ENCODE measurements around the gene NEK6.

Gene NEK6

GRCh38 chr9:124272118-124272517, 14.4 kb downstream of the NEK6 start:
- H3K9me3 ChIP-seq (ENCODE audit: control insufficient read depth, insufficient read depth, low read length) = no peaks in the 10 kb centered on the region
- TF ChIP-seq EZH2phosphoT487 (IDR thresholded peaks at IDR 0.05; ENCODE audit: borderline replicate concordance, low read length) = no peak
- TF ChIP-seq CTCF (IDR thresholded peaks at IDR 0.05; ENCODE audit: low read depth, low read length, poor library complexity, severe bottlenecking) = no peak
- no peaks in the 10 kb centered on the region for H3K36me3 ChIP-seq (ENCODE audit: control insufficient read depth, low read length)
- H3K27ac ChIP-seq (ENCODE audit: low read depth, low read length) = no peak overlapping the region
- no peaks in the 10 kb centered on the region for H3F3A ChIP-seq (ENCODE audit: control insufficient read depth, insufficient read depth)
- no peaks in the 10 kb centered on the region for H3K9me2 ChIP-seq (replicated peaks; ENCODE audit: control insufficient read depth, low read length)
- H3K4me2 ChIP-seq (ENCODE audit: low read length) = no peak overlapping the region
- no peak overlapping the region for H3K4me3 ChIP-seq (ENCODE audit: low read length)
- peaks cover 27% of the 10 kb centered on the region for H3K4me1 ChIP-seq (ENCODE audit: control insufficient read depth, low read length)
- H3K27me3 ChIP-seq (ENCODE audit: control insufficient read depth, low read length) = no peaks in the 10 kb centered on the region
- peaks cover 24% of the 10 kb centered on the region for H3K79me2 ChIP-seq (ENCODE audit: control insufficient read depth, low read length)
- H4K20me1 ChIP-seq (ENCODE audit: control insufficient read depth, insufficient read depth, low read depth, low read length) = peaks cover 11% of the 10 kb centered on the region; the same call in 1 of the 2 replicates

- Histone ChIP-seq H3K27ac (ENCODE audit: low read depth, low read length) (no peak overlapping the region), H3K9me2 (replicated peaks; ENCODE audit: control insufficient read depth, low read length) (no peaks in the 10 kb centered on the region), H3K4me3 (ENCODE audit: low read length) (no peak overlapping the region), H3K27me3 (ENCODE audit: control insufficient read depth, low read length) (no peaks in the 10 kb centered on the region), H3F3A (ENCODE audit: control insufficient read depth, insufficient read depth) (no peaks in the 10 kb centered on the region), H3K9me3 (ENCODE audit: control insufficient read depth, insufficient read depth, low read length) (no peaks in the 10 kb centered on the region), H3K4me1 (ENCODE audit: control insufficient read depth, low read length) (peaks cover 19% of the 10 kb centered on the region), H3K79me2 (ENCODE audit: control insufficient read depth, low read length) (peaks cover 15% of the 10 kb centered on the region), H3K36me3 (ENCODE audit: control insufficient read depth, low read length) (no peaks in the 10 kb centered on the region), H3K4me2 (ENCODE audit: low read length) (no peak overlapping the region), H4K20me1 (ENCODE audit: control insufficient read depth, insufficient read depth, low read depth, low read length) (peaks cover 11% of the 10 kb centered on the region; the same call in 1 of the 2 replicates)
- TF ChIP-seq EZH2phosphoT487 (IDR thresholded peaks at IDR 0.05; ENCODE audit: borderline replicate concordance, low read length) = no peak
- TF ChIP-seq CTCF (IDR thresholded peaks at IDR 0.05; ENCODE audit: low read depth, low read length, poor library complexity, severe bottlenecking) = no peak
These were observed 15.2 kb downstream of the NEK6 start for GRCh38 chr9:124272979-124273378.

- no peaks in the 10 kb centered on the region for H3K9me3 ChIP-seq (ENCODE audit: control insufficient read depth, insufficient read depth, low read length)
- TF ChIP-seq CTCF (IDR thresholded peaks at IDR 0.05; ENCODE audit: low read depth, low read length, poor library complexity, severe bottlenecking) = no peak
- TF ChIP-seq EZH2phosphoT487 (IDR thresholded peaks at IDR 0.05; ENCODE audit: borderline replicate concordance, low read length) = no peak
- peaks cover 14% of the 10 kb centered on the region for H3K4me1 ChIP-seq (ENCODE audit: control insufficient read depth, low read length)
- no peak overlapping the region for H3K27ac ChIP-seq (ENCODE audit: low read depth, low read length)
- H3K36me3 ChIP-seq (ENCODE audit: control insufficient read depth, low read length) = no peaks in the 10 kb centered on the region
- H3K4me3 ChIP-seq (ENCODE audit: low read length) = no peak overlapping the region
- no peaks in the 10 kb centered on the region for H3K9me2 ChIP-seq (replicated peaks; ENCODE audit: control insufficient read depth, low read length)
- H3K79me2 ChIP-seq (ENCODE audit: control insufficient read depth, low read length) = peaks cover 9% of the 10 kb centered on the region
- no peaks in the 10 kb centered on the region for H3F3A ChIP-seq (ENCODE audit: control insufficient read depth, insufficient read depth)
- H3K27me3 ChIP-seq (ENCODE audit: control insufficient read depth, low read length) = no peaks in the 10 kb centered on the region
- no peak overlapping the region for H3K4me2 ChIP-seq (ENCODE audit: low read length)
- H4K20me1 ChIP-seq (ENCODE audit: control insufficient read depth, insufficient read depth, low read depth, low read length) = peaks cover 11% of the 10 kb centered on the region; the same call in 1 of the 2 replicates
These were observed 15.8 kb downstream of the NEK6 start for GRCh38 chr9:124273427-124274160.
